A673 (cell line): ENCODE results near the gene PRRT2. TPM values are rescaled to one million over a fixed set of nuclear protein-coding genes. Genes with fewer than 3 reads are reported as not detected.
A peak's percentile ranks its signal among the peaks of the same experiment; 100 is the strongest.

Experiments
- BruUV-seq: library from RNA; stranded (reverse); fragments of 400-500 nt; replicated peaks from 2 replicates; lab custom pipeline; 2021; lab: Mats Ljungman, UMichigan
- CTCF ChIA-PET: fragments of 300-600 bp; sonication (Branson Sonifier 250); formaldehyde crosslinking; loops from one replicate; lab custom pipeline; 2022; ENCODE audit warnings: antibody characterized with exemption; lab: Charles Lee
- POLR2A ChIA-PET: fragments of 300-600 bp; sonication (Branson Sonifier 250); formaldehyde crosslinking; loops from one replicate; lab custom pipeline; 2022; ENCODE audit warnings: antibody characterized with exemption; ENCODE audit not compliant: low non-redundant PET; lab: Charles Lee
- DNase-seq: peaks from one replicate; pipeline ENCODE4 v3.0.0-alpha.2; 2015; ENCODE audit warnings: low spot score
- H3K27ac ChIP-seq: fragments of 200-600 bp; sonication (generic); 2 replicates; pipeline ENCODE4 v1.5.1; 2016; ENCODE audit warnings: mixed run types, low read depth, mild to moderate bottlenecking, mixed read lengths, antibody characterized with exemption, low read length; ENCODE audit not compliant: poor library complexity, severe bottlenecking
- H3K27me3 ChIP-seq: fragments of 200-600 bp; sonication (generic); replicated peaks from 2 replicates; pipeline ENCODE4 v1.6.1; 2017; ENCODE audit warnings: mixed run types, low read depth, mild to moderate bottlenecking, mixed read lengths, antibody characterized with exemption, low read length; ENCODE audit not compliant: insufficient read depth, poor library complexity
- H3K36me3 ChIP-seq: fragments of 200-600 bp; sonication (generic); 2 replicates; pipeline ENCODE4 v1.6.1; 2016; ENCODE audit warnings: mixed run types, mild to moderate bottlenecking, mixed read lengths, antibody characterized with exemption, low read length; ENCODE audit not compliant: insufficient read depth, poor library complexity, severe bottlenecking
- H3K4me1 ChIP-seq: fragments of 200-600 bp; sonication (generic); 2 replicates; pipeline ENCODE4 v1.6.1; 2017; ENCODE audit warnings: mixed run types, mild to moderate bottlenecking, mixed read lengths, antibody characterized with exemption, low read length; ENCODE audit not compliant: insufficient read depth, poor library complexity, severe bottlenecking
- H3K4me3 ChIP-seq: fragments of 200-600 bp; sonication (generic); 2 replicates; pipeline ENCODE4 v1.5.1; 2016; ENCODE audit warnings: low read depth, mixed run types, mild to moderate bottlenecking, mixed read lengths, low read length; ENCODE audit not compliant: poor library complexity, severe bottlenecking
- H3K9me3 ChIP-seq: fragments of 200-600 bp; sonication (generic); 2 replicates; pipeline ENCODE4 v1.6.1; 2016; ENCODE audit warnings: mixed run types, low read depth, mild to moderate bottlenecking, mixed read lengths, antibody characterized with exemption, low read length; ENCODE audit not compliant: poor library complexity, severe bottlenecking
- EZH2 ChIP-seq: fragments of 200-600 bp; sonication (generic); IDR thresholded peaks from 2 replicates; pipeline ENCODE4 v1.6.1; 2017; ENCODE audit warnings: borderline replicate concordance, low read depth, mild to moderate bottlenecking, mixed read lengths, antibody characterized with exemption, low read length; ENCODE audit not compliant: poor library complexity, severe bottlenecking
- intact Hi-C: fragments of 100-400 bp; cut with micrococcal nuclease; formaldehyde crosslinking; loops from one replicate; pipeline ENCODE4 v1.10.0; 2022; ENCODE audit not compliant: unreplicated experiment
- total RNA-seq: library from RNA; stranded (reverse); gene quantifications from 2 replicates; pipeline ENCODE4 v1.2.3, GENCODE V29; 2021
- TF ChIP-seq, protein P1 (sequence below): fragments of 300-800, 200-600 bp; sonication (generic); conservative IDR thresholded peaks from 2 replicates; pipeline ENCODE4 v1.5.1; 2017; ENCODE audit warnings: low read depth, mild to moderate bottlenecking, antibody characterized with exemption, low read length, moderate library complexity, mixed read lengths

PRRT2 gene
- total RNA-seq, 1 experiment from 2014 or later, result 9.0 TPM

DNA sequence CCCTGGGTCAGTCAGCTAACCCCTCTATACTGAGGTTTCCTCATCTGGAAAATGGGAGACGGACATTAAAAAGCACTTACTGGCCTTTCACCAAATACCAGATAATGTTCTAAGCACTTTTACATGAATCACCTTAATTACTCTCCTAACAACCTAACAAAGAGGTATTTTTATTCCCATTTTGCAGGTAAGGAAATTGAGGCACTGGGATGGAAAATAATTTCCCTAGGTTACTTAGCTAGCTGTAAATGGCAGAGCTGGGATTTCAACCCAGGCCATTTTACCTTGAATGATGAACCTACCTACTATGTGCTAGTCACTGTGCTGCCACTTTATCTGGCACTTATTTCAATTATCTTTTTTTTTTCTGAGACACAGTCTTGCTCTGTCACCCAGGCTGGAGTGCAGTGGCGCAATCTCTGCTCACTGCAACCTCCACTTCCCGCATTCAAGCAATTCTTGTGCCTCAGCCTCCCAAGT is 17.7 kb upstream of the PRRT2 start:
- Histone ChIP-seq H3K4me1 (peaks cover 11% of the 10 kb centered on the region), H3K36me3 (peaks cover 52% of the 10 kb centered on the region), H3K27me3 (no peaks in the 10 kb centered on the region), H3K9me3 (no peaks in the 10 kb centered on the region), H3K27ac (no peak overlapping the region), H3K4me3 (no peak overlapping the region)
- POLR2A ChIA-PET, result interaction anchor here (0.6 kb wide), 1 partner anchor 31 kb away, joined by 3 read pairs; no protein-coding TSS in a partner anchor
- no peak for DNase-seq
- intact Hi-C loops, result no loop called here
- CTCF ChIA-PET, result no interaction called here
- TF ChIP-seq, protein P1, sequence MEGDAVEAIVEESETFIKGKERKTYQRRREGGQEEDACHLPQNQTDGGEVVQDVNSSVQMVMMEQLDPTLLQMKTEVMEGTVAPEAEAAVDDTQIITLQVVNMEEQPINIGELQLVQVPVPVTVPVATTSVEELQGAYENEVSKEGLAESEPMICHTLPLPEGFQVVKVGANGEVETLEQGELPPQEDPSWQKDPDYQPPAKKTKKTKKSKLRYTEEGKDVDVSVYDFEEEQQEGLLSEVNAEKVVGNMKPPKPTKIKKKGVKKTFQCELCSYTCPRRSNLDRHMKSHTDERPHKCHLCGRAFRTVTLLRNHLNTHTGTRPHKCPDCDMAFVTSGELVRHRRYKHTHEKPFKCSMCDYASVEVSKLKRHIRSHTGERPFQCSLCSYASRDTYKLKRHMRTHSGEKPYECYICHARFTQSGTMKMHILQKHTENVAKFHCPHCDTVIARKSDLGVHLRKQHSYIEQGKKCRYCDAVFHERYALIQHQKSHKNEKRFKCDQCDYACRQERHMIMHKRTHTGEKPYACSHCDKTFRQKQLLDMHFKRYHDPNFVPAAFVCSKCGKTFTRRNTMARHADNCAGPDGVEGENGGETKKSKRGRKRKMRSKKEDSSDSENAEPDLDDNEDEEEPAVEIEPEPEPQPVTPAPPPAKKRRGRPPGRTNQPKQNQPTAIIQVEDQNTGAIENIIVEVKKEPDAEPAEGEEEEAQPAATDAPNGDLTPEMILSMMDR, result no peak
- TF ChIP-seq EZH2, result no peak
- BruUV-seq, result no TSS peak

DNA sequence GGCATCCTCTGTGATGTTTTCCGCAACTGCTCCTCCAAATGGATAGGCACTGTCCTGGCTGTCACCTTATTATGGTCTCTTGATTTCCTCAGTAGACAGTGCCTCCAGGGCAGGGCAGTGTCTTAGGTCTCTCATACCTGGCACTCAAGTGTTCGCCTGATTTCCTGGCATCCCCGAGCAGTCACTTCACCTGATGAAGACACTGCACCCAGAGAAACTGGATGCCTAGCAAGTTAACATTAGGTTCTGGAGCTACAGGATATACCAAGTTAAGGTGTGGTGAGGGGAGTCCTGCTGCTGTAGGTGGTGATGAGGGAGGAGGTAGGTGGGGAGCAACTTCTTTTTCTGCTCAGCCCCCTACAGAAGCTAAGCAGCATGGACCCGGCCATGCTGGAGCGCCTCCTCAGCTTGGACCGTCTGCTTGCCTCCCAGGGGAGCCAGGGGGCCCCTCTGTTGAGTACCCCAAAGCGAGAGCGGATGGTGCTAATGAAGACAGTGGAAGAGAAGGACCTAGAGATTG is 9.5 kb upstream of the PRRT2 start:
- ChIA-PET POLR2A (interaction anchor here (0.6 kb wide), 1 partner anchor 1248 kb away, joined by 13 read pairs; no protein-coding TSS in a partner anchor), CTCF (no interaction called here)
- DNase-seq, result no peak
- BruUV-seq, result no TSS peak
- H3K4me3 ChIP-seq, result no peak overlapping the region
- H3K27me3 ChIP-seq, result no peaks in the 10 kb centered on the region
- no peak for TF ChIP-seq EZH2
- TF ChIP-seq, protein P1, result no peak
- peaks cover 6% of the 10 kb centered on the region for H3K4me1 ChIP-seq
- H3K9me3 ChIP-seq, result no peaks in the 10 kb centered on the region
- no peak overlapping the region for H3K27ac ChIP-seq
- peaks cover 69% of the 10 kb centered on the region for H3K36me3 ChIP-seq
- intact Hi-C loops, result no loop called here

DNA sequence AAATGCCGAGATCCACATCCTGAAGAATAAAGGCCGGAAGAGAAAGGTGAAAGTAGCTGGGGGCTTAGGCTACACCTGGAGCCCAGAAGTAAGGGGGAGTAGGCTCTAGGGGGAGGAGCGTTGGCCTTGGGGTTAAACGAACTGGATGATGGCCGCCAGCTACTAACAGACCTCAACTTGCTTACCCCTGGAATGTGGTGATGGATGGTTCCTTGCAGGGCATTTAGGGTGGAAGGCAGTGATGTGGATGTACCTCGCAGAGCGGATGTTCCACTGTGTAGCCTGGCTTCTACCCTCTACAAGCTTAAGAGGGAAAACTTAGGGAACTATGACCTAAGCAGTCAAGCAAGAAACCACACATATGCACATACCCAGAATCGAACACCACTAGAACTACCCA is 8.0 kb upstream of the PRRT2 start:
- no peak for DNase-seq
- H3K27ac ChIP-seq, result peak overlapping the region; percentile 89
- CTCF ChIA-PET, result interaction anchor here (0.6 kb wide), 1 partner anchor 227 kb away, joined by 5 read pairs; the partner anchor contains the start of gene TLCD3B
- peaks cover 14% of the 10 kb centered on the region for H3K4me1 ChIP-seq
- H3K36me3 ChIP-seq, result peaks cover 63% of the 10 kb centered on the region
- H3K27me3 ChIP-seq, result no peaks in the 10 kb centered on the region
- TF ChIP-seq, protein P1, result no peak
- no peak for TF ChIP-seq EZH2
- H3K4me3 ChIP-seq, result no peak overlapping the region
- POLR2A ChIA-PET, result interaction anchor here (0.7 kb wide), 1 partner anchor 90 kb away, joined by 3 read pairs; no protein-coding TSS in a partner anchor
- H3K9me3 ChIP-seq, result no peaks in the 10 kb centered on the region
- intact Hi-C loops, result no loop called here
- BruUV-seq, result no TSS peak
